Activated T-cell treated with anti-CD3 and anti-CD28 coated beads, Interleukin-2, amount 50 U/mL, for 4 hours (primary cell): ENCODE data around the gene RHOU. TPM values are rescaled to one million over a fixed set of nuclear protein-coding genes. Genes with fewer than 3 reads are reported as not detected.

Experiments
- ATAC-seq, 2 donors: fragments of 200-7000 bp; cut with Tn5 transposase; one replicate each; pipeline ENCODE4 v1.10.0; 2021
- DNase-seq: peaks from one replicate; pipeline ENCODE4 v3.0.0-alpha.2; 2020
- H3K27me3 Mint-ChIP-seq: one replicate; pipeline ENCODE4 v1.8.0; 2021; ENCODE audit warnings: low read depth, mixed read lengths
- H3K36me3 Mint-ChIP-seq: one replicate; pipeline ENCODE4 v1.8.0; 2022; ENCODE audit warnings: mixed read lengths; ENCODE audit not compliant: insufficient read depth
- H3K4me1 Mint-ChIP-seq: one replicate; pipeline ENCODE4 v1.8.0; 2021; ENCODE audit warnings: low read depth, mixed read lengths
- H3K4me3 Mint-ChIP-seq: one replicate; pipeline ENCODE4 v1.8.0; 2021; ENCODE audit warnings: mild to moderate bottlenecking, moderate library complexity, mixed read lengths
- H3K9me3 Mint-ChIP-seq: one replicate; pipeline ENCODE4 v1.8.0; 2021; ENCODE audit warnings: mixed read lengths
- total RNA-seq, 3 donors: library from RNA; stranded (reverse); gene quantifications; one replicate each; pipeline ENCODE4 v1.2.1, GENCODE V29; 2021

Gene RHOU
- total RNA-seq, 3 donors from 2014 or later, result 1.2 to 2.1 (median 1.6) TPM

DNA sequence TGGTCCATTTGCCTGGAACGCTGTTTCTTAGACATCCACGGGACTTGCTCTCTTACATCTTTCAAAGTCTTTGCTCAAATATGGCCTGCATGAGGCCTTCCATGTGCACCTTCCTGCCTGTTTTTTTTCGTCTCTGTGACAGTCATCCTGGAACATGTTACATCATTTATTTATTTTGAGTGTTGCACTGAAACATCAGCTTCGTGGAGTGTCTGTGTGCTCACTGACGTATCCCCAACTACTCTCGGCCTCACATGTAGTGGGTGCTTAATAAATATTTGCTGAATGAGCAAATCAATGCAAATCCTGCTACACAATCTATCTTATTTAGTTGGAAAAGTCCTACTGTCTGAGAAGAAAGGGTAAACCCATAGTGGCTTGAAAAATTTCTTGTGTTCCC is 11.4 kb upstream of the RHOU start:
- H3K4me3 Mint-ChIP-seq, result no peak overlapping the region
- H3K9me3 Mint-ChIP-seq, result no peaks in the 10 kb centered on the region
- no peaks in the 10 kb centered on the region for H3K4me1 Mint-ChIP-seq
- ATAC-seq, result no peak
- no peaks in the 10 kb centered on the region for H3K36me3 Mint-ChIP-seq
- no peak for DNase-seq
- peaks cover 15% of the 10 kb centered on the region for H3K27me3 Mint-ChIP-seq

DNA sequence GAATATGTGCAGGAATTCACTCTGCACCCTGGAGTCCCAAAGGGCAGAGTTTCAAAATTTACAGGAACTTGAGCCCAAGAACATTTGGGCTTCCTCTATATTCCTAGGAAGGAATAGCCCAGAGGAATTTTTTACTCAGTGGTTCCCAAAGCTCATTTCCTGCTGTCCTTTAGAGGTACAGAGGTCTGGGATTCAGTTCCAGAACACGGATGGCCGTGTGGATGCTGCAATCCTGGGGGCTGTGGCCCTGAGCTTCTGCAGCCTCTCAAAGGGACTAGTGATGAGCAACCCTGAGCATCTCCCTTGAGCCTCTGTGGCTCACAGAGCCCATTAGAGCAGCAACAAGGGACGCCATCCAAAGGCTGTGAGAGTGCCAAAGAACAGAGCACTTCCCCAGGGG is 10.1 kb upstream of the RHOU start:
- DNase-seq (no peak), ATAC-seq (no peak)
- peaks cover 17% of the 10 kb centered on the region for H3K27me3 Mint-ChIP-seq
- no peaks in the 10 kb centered on the region for H3K4me1 Mint-ChIP-seq
- no peaks in the 10 kb centered on the region for H3K36me3 Mint-ChIP-seq
- no peaks in the 10 kb centered on the region for H3K9me3 Mint-ChIP-seq
- no peak overlapping the region for H3K4me3 Mint-ChIP-seq

DNA sequence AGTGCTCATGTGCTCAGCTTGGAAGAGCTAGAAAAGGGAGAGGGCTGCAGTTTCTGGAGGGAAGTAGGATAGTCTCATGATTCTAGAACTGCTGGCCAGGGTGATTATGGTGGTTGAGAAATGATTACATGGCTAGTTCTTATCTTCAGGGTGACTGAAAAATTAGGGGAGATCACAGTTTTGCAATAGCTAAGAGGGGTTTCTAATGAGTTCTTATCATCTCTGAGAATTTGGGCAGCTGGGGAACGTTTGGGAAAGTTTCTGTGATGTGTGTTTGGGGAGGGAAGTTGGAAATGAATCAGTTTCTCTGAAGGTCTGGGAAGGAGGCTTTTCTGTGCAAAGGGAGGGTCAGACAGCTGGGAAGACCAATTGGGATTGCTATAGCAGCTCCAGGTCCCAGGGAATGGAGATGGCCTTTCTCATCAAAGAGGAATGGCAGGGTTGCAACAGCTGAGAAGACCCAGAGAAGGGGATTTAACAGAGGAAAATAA is 7.6 kb upstream of the RHOU start:
- ATAC-seq (no peak), DNase-seq (no peak)
- H3K4me3 Mint-ChIP-seq, result no peak overlapping the region
- peaks cover 18% of the 10 kb centered on the region for H3K27me3 Mint-ChIP-seq
- H3K9me3 Mint-ChIP-seq, result no peaks in the 10 kb centered on the region
- H3K4me1 Mint-ChIP-seq, result no peaks in the 10 kb centered on the region
- no peaks in the 10 kb centered on the region for H3K36me3 Mint-ChIP-seq

DNA sequence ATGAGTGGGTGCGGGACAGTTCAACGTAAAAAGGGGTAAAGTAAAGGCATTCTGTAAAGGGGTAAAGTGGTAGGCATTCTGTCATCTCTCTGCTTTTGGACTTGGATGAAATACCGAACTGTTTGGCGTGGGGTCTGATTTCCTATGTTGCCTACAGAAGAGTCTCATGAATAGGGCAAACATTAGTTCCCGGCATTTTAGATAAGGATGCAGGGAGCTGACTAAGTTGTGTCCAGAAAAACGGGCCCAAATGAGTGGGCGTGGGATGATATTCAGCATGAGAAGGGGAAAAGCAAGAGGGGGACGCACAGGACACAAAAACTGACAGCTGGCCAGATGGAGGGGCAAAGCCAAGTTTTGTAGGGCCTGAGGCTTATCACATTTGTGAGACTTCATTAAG is 2.9 kb upstream of the RHOU start:
- H3K4me3 Mint-ChIP-seq, result no peak overlapping the region
- ATAC-seq (no peak), DNase-seq (no peak)
- peaks cover 15% of the 10 kb centered on the region for H3K4me1 Mint-ChIP-seq
- peaks cover 16% of the 10 kb centered on the region for H3K27me3 Mint-ChIP-seq
- no peaks in the 10 kb centered on the region for H3K36me3 Mint-ChIP-seq
- H3K9me3 Mint-ChIP-seq, result no peaks in the 10 kb centered on the region

DNA sequence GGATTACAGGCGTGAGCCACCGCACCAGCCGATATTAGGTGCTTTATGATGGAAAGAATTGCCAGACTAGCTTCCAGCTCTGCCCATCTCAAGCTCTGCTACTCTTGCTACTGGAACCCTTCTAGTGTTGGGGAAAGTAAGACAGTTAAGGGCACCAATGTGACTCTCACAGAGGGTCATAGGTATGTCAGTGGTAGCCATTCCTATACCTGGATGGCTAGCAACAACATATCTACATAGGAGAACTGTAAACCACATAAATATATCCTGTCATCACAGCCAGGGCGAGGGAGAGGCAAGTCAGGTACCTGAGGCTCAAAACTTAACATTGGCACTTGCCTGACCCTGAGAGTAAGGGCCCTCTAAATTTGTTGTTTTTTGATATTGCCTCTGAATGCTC is 1.7 kb upstream of the RHOU start:
- peaks cover 15% of the 10 kb centered on the region for H3K4me1 Mint-ChIP-seq
- no peak overlapping the region for H3K4me3 Mint-ChIP-seq
- peaks cover 12% of the 10 kb centered on the region for H3K27me3 Mint-ChIP-seq
- no peaks in the 10 kb centered on the region for H3K9me3 Mint-ChIP-seq
- H3K36me3 Mint-ChIP-seq, result no peaks in the 10 kb centered on the region
- DNase-seq, result no peak
- ATAC-seq, result no peak

DNA sequence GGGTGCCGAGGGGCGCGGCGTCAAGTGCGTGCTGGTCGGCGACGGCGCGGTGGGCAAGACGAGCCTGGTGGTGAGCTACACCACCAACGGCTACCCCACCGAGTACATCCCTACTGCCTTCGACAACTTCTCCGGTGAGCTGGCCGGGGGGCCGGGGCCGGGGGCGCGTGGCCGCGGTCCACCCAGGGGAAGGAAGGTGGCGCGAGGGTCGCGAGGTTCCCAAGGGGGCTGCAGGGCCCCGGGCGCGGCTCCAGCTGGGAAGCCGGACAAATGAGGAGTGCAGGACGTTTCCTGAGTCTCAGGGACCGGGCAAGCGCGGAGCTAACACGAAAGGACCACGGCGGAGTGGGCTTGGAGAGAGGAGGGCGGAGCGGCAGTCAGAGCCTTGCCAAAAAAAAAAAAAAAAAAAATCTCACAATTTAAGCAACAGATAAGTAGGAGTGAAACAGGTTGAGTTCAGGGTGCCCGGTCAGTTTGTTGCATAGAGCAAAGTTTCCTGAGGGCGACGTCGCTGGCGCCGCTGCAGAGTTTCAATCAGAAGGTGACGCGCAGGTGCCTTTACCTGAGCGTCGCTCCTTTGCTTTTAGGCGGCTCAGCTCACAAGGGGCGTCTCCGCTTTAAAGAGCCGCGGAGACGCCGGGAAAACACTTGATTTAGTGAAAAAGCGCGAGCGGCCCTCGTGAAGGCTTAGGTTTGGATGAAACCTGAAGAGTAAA is 750 bp downstream of the RHOU start:
- Mint-ChIP-seq H3K4me1 (peaks cover 15% of the 10 kb centered on the region), H3K27me3 (peaks cover 10% of the 10 kb centered on the region), H3K9me3 (no peaks in the 10 kb centered on the region), H3K4me3 (peak overlapping the region; percentile 87), H3K36me3 (no peaks in the 10 kb centered on the region)
- DNase-seq (peak; percentile 15), ATAC-seq (peak; percentile 31 to 36)

DNA sequence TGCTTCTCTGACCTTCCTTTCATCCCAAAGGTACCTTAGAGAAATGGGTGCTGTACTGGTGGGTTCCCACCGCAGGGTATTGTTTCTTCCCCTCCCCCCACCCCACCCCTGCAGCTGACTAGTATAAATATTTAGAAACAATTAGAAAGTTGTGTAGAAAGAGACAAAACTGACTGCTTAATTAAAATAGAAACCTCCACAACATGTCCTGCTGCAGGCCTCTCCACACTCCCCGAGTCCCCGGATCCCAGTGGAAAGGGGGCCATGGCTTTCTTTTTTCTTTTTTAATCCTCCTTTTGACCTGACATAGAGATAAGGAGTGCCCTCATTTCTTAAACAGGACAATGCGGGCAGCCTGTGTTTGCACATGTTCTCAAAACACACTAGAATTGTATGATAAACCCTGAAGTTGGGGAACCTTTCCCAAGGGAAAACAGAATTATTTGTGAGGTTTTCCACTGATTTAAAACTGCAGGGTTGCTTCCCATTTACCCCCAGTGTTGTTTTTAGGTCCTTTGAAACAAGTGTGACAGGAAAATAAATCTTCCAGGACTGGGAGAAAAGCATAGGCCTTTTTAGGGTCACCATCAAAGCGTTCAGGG is 1.7 kb downstream of the RHOU start:
- no peak for DNase-seq
- peaks cover 3% of the 10 kb centered on the region for H3K36me3 Mint-ChIP-seq
- peaks cover 15% of the 10 kb centered on the region for H3K4me1 Mint-ChIP-seq

DNA sequence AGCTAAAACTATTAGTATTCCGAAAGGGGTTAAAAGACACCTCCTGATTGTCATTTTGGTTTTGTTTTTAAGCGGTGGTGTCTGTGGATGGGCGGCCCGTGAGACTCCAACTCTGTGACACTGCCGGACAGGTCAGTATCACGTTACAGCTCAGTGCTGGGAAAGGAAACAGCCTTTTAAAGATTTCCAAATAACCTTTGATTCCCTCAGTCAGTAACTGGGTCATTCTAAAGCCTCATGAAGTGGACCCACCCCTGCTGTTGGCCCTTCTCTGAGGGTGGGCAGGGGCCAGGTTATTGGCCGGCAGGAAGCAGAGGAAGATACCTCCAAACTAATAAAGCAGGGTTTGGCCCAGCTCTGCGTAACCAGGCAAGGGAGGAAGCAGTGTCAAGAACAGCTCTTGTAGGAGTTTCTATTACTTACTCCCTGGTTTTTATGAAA is 2.3 kb downstream of the RHOU start:
- Mint-ChIP-seq H3K9me3 (no peaks in the 10 kb centered on the region), H3K4me3 (peak overlapping the region; percentile 40), H3K4me1 (peaks cover 15% of the 10 kb centered on the region), H3K27me3 (peaks cover 5% of the 10 kb centered on the region), H3K36me3 (peaks cover 3% of the 10 kb centered on the region)
- no peak for DNase-seq
- ATAC-seq, result no peak

More for the DNA sequence above, 1.7 kb downstream of the RHOU start:
- Mint-ChIP-seq H3K27me3 (peaks cover 8% of the 10 kb centered on the region), H3K9me3 (no peaks in the 10 kb centered on the region), H3K4me3 (peak overlapping the region; percentile 87)
- no peak for ATAC-seq

DNA sequence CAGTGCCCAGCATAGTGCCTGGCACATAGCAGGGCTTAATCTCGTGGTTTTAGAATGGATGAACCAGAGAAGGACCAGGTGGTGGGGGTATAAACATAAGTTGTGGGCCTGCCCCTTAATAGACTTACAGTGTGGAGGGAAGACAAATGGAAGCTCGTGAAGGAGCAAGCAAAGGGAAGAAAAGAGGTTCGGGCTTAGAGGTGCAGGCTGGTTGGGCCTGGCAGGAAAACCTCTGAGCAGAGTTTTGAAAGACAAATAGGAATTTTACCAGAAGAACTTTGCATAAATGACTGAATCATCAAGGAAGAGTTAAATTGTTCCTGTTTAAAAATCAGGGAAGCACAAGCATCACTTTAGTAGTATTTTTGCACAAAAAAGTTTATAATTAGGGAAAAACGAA is 4.5 kb downstream of the RHOU start:
- H3K36me3 Mint-ChIP-seq, result peaks cover 5% of the 10 kb centered on the region
- H3K4me1 Mint-ChIP-seq, result peaks cover 9% of the 10 kb centered on the region
- DNase-seq, result no peak
- H3K27me3 Mint-ChIP-seq, result no peaks in the 10 kb centered on the region
- no peak for ATAC-seq
- no peak overlapping the region for H3K4me3 Mint-ChIP-seq
- H3K9me3 Mint-ChIP-seq, result no peaks in the 10 kb centered on the region

DNA sequence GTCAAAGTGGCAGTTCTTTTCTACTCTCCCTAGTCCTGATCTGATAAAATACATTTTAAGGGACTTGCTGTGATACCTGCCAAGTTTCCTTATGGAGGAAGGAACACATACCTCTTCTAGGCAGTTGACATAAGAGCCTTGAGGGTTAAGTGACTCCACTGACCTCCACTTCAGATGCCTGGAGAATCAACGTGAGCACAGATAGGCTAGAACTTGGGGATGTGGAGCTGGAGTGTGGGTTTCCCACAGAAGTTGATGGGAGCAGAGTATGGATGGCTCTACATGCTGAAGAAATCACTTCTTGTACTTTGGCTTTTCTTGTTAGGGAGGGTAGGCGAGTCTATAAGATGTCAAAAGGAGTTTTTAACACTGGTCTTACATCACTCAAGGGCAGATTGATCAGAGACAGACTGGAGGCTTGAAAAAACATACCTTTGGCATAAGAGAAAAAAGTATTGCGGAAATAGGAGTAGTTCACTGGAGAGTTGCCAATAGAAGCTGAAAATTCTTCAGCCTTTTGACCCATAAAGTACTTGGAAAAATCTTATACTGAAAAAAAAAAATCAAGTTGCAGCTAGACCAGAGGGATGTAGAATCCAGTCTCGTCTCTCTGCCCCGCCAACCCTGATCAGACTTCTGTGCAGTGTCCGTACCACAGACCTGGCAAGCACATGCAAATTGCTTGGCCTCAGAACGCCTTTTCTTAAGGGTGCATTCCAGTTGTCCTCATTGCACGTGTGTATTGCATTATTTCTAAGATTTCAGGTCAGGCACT is 5.5 kb downstream of the RHOU start:
- ATAC-seq (no peak), DNase-seq (no peak)
- peaks cover 9% of the 10 kb centered on the region for H3K4me1 Mint-ChIP-seq
- peaks cover 5% of the 10 kb centered on the region for H3K36me3 Mint-ChIP-seq
- no peak overlapping the region for H3K4me3 Mint-ChIP-seq
- no peaks in the 10 kb centered on the region for H3K9me3 Mint-ChIP-seq
- H3K27me3 Mint-ChIP-seq, result no peaks in the 10 kb centered on the region

DNA sequence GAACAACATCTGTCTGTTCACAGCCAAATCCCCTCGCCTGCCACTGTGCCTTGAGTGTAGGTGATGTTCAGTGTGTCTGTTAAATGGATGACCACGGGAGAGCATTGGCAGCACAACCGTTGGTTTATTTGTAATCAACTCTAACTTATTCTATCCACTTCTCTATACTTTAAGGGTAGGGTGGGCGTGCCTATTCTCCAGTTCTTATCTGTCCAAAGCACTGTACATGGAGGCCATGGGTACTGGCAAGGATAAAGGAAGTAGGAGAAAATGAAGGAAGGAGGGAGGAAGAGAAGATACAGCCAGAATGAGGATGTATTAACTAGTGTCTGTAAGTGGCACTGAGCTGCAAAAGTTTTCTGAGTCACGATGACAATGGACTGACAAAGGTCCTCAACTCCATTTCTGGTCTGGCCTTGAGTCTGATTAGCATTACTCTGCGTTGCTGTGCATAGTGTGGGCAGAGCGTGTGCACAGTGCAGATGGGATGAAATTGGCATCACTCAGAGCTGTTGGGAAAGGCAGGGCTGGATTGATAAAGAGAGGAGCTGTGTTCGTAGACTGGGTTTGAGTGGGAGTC is 7.1 kb downstream of the RHOU start:
- ATAC-seq (no peak), DNase-seq (no peak)
- Mint-ChIP-seq H3K4me1 (no peaks in the 10 kb centered on the region), H3K27me3 (no peaks in the 10 kb centered on the region), H3K36me3 (peaks cover 5% of the 10 kb centered on the region), H3K4me3 (no peak overlapping the region), H3K9me3 (no peaks in the 10 kb centered on the region)

DNA sequence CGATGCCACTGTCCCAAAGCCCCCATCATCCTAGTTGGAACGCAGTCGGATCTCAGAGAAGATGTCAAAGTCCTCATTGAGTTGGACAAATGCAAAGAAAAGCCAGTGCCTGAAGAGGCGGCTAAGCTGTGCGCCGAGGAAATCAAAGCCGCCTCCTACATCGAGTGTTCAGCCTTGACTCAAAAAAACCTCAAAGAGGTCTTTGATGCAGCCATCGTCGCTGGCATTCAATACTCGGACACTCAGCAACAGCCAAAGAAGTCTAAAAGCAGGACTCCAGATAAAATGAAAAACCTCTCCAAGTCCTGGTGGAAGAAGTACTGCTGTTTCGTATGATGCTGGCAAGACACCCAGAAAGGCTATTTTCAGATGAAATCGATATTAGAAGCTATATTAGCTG is 8.1 kb downstream of the RHOU start:
- H3K4me1 Mint-ChIP-seq, result peaks cover 3% of the 10 kb centered on the region
- H3K4me3 Mint-ChIP-seq, result no peak overlapping the region
- no peaks in the 10 kb centered on the region for H3K9me3 Mint-ChIP-seq
- DNase-seq (no peak), ATAC-seq (no peak)
- peaks cover 5% of the 10 kb centered on the region for H3K36me3 Mint-ChIP-seq
- no peaks in the 10 kb centered on the region for H3K27me3 Mint-ChIP-seq

DNA sequence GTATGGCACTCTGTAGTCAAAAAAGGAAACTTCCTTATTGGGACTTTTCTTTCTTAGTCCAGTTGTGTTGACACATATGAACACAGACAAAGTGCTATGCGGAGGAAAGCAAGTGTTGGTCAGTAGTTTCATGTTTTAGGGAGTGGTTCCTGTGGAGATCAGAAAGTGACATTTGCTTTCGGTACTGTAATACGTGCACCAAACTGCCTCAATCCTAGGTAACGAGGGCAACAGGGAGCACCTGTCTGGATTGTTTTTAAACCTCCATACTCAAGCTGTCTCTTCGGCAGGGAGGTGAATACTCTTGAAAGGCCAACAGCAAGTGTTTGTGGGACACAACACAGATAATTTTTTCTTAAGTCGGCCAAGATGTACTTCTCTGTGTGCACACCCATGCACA is 9.1 kb downstream of the RHOU start:
- Mint-ChIP-seq H3K9me3 (no peaks in the 10 kb centered on the region), H3K4me3 (no peak overlapping the region), H3K27me3 (no peaks in the 10 kb centered on the region), H3K4me1 (peaks cover 9% of the 10 kb centered on the region), H3K36me3 (peaks cover 5% of the 10 kb centered on the region)
- DNase-seq (no peak), ATAC-seq (no peak)

DNA sequence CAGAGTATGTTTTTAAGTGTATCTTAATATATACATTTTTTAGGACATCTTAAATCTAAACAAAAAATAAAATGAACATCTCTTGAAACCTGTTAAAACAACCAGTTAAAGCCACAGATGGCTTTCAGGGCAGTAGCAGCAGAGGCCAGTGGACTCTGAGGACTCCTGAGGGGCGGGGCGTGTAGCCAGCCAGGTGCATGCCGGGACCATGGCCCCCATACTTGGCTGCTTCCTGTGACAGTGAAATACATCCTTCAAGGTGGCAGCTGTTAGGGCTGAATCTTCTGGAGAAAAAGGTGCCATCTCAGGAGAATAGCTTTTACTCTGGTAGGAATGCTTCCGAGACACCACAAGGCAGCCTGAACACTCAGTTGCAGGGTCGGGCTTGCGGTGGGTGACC is 9.6 kb downstream of the RHOU start:
- Mint-ChIP-seq H3K4me1 (peaks cover 9% of the 10 kb centered on the region), H3K36me3 (peaks cover 5% of the 10 kb centered on the region), H3K9me3 (no peaks in the 10 kb centered on the region), H3K27me3 (no peaks in the 10 kb centered on the region), H3K4me3 (no peak overlapping the region)
- ATAC-seq (no peak), DNase-seq (no peak)
